ENCODE results near the gene TIMP3. TPM values are rescaled to one million over a fixed set of nuclear protein-coding genes. Genes with fewer than 3 reads are reported as not detected.

TIMP3 gene
- polyA plus RNA-seq, 1 of the 3 experiments (the other 2 are of a cell fraction): 26.1 TPM

GRCh38 chr22:32850157-32850556 lies 48.7 kb downstream of the TIMP3 start:
- H3K4me3 ChIP-seq (ENCODE audit: low read depth in 2 of 2, low read length in 1 of 2): no peak overlapping the region
- no peaks in the 10 kb centered on the region for H3F3A ChIP-seq (replicated peaks; ENCODE audit: insufficient read depth)
- H3K36me3 ChIP-seq (replicated peaks in 1 of 2; ENCODE audit: control insufficient read depth in 1 of 2, insufficient read depth in 2 of 2, low read length in 1 of 2): no peaks in the 10 kb centered on the region
- H3K27ac ChIP-seq (ENCODE audit: low read depth in 2 of 2, low read length in 1 of 2): no peak overlapping the region
- no peaks in the 10 kb centered on the region for H3K9me3 ChIP-seq
- H3K79me2 ChIP-seq (ENCODE audit: insufficient read depth): no peaks in the 10 kb centered on the region
- H2AFZ ChIP-seq (ENCODE audit: low read depth): no peak overlapping the region
- no peaks in the 10 kb centered on the region for H3K9me2 ChIP-seq
- POLR2A ChIA-PET: no interaction called here
- H3K9ac ChIP-seq: no peak overlapping the region
- H3K4me2 ChIP-seq: no peak overlapping the region
- CTCF ChIA-PET: interaction anchor here (0.8 to 4.1 kb wide), 3 partner anchors 14 to 135 kb away, joined by 4 to 16 read pairs (median 5); no protein-coding TSS in a partner anchor
- H4K20me1 ChIP-seq (ENCODE audit: insufficient read depth): no peaks in the 10 kb centered on the region
- no peaks in the 10 kb centered on the region for H3K27me3 ChIP-seq (ENCODE audit: insufficient read depth)
- TF ChIP-seq ZBTB33 (IDR thresholded peaks at IDR 0.05; ENCODE audit: borderline replicate concordance, low read depth) (no peak), RFX5 (IDR thresholded peaks at IDR 0.05; ENCODE audit: low read length) (no peak), POLR2AphosphoS5 (IDR thresholded peaks at IDR 0.05; ENCODE audit: low read depth, low read length) (no peak), TAF1 (IDR thresholded peaks at IDR 0.05; ENCODE audit: borderline replicate concordance, low read depth, low read length) (no peak), EZH2phosphoT487 (IDR thresholded peaks at IDR 0.05; ENCODE audit: borderline replicate concordance, low read depth) (no peak), RXRA (IDR thresholded peaks at IDR 0.05; ENCODE audit: borderline replicate concordance, low read depth) (no peak), TCF12 (IDR thresholded peaks at IDR 0.05) (no peak), GATA2 (CRISPR knock-in tag; IDR thresholded peaks at IDR 0.05) (no peak), REST (IDR thresholded peaks at IDR 0.05; ENCODE audit: low read depth, low read length) (no peak), EP300 (IDR thresholded peaks at IDR 0.05; ENCODE audit: borderline replicate concordance in 1 of 2, low read depth in 1 of 2, low read length in 1 of 2) (no peak), NFIC (IDR thresholded peaks at IDR 0.05; ENCODE audit: borderline replicate concordance) (no peak), JUND (IDR thresholded peaks at IDR 0.05) (no peak), MEF2A (IDR thresholded peaks at IDR 0.05; ENCODE audit: borderline replicate concordance, low read depth) (no peak), FOXM1 (IDR thresholded peaks at IDR 0.05; ENCODE audit: low read depth) (no peak), SMC3 (IDR thresholded peaks at IDR 0.05; ENCODE audit: low read depth, low read length) (no peak), MXI1 (IDR thresholded peaks at IDR 0.05; ENCODE audit: low read depth, low read length) (no peak)
- TF ChIP-seq, protein P1, sequence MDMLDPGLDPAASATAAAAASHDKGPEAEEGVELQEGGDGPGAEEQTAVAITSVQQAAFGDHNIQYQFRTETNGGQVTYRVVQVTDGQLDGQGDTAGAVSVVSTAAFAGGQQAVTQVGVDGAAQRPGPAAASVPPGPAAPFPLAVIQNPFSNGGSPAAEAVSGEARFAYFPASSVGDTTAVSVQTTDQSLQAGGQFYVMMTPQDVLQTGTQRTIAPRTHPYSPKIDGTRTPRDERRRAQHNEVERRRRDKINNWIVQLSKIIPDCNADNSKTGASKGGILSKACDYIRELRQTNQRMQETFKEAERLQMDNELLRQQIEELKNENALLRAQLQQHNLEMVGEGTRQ (IDR thresholded peaks at IDR 0.05; ENCODE audit: borderline replicate concordance, low read depth, low read length): no peak
- TF ChIP-seq, protein P2, sequence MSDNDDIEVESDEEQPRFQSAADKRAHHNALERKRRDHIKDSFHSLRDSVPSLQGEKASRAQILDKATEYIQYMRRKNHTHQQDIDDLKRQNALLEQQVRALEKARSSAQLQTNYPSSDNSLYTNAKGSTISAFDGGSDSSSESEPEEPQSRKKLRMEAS (IDR thresholded peaks at IDR 0.05; ENCODE audit: low read depth): no peak
- TF ChIP-seq, protein P3, sequence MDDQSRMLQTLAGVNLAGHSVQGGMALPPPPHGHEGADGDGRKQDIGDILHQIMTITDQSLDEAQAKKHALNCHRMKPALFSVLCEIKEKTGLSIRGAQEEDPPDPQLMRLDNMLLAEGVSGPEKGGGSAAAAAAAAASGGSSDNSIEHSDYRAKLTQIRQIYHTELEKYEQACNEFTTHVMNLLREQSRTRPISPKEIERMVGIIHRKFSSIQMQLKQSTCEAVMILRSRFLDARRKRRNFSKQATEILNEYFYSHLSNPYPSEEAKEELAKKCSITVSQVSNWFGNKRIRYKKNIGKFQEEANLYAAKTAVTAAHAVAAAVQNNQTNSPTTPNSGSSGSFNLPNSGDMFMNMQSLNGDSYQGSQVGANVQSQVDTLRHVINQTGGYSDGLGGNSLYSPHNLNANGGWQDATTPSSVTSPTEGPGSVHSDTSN (IDR thresholded peaks at IDR 0.05): no peak
- TF ChIP-seq, protein P4, sequence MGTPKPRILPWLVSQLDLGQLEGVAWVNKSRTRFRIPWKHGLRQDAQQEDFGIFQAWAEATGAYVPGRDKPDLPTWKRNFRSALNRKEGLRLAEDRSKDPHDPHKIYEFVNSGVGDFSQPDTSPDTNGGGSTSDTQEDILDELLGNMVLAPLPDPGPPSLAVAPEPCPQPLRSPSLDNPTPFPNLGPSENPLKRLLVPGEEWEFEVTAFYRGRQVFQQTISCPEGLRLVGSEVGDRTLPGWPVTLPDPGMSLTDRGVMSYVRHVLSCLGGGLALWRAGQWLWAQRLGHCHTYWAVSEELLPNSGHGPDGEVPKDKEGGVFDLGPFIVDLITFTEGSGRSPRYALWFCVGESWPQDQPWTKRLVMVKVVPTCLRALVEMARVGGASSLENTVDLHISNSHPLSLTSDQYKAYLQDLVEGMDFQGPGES (IDR thresholded peaks at IDR 0.05; ENCODE audit: low read depth, low read length): no peak
- DNase-seq: no peak
- H3K4me1 ChIP-seq (ENCODE audit: control insufficient read depth in 1 of 2, insufficient read depth in 2 of 2, low read depth in 1 of 2, low read length in 1 of 2): peaks cover 0 to 26% of the 10 kb centered on the region in 2 experiments; a peak in 2 of 4 replicates
- 86% methylated on average over 3 of the region's 3 CpGs for WGBS (ENCODE audit: low lambda C conversion rate)

Data from SK-N-SH (cell line).